ENCODE results near the gene R3HDM4. TPM values are rescaled to one million over a fixed set of nuclear protein-coding genes. Genes with fewer than 3 reads are reported as not detected.

Gene R3HDM4
- total and polyA plus RNA-seq, 9 of the 15 experiments (the other 6 are each of a cell fraction or from before 2014, with no cell fraction given), result 3.2 to 154 (median 59.0) TPM

DNA sequence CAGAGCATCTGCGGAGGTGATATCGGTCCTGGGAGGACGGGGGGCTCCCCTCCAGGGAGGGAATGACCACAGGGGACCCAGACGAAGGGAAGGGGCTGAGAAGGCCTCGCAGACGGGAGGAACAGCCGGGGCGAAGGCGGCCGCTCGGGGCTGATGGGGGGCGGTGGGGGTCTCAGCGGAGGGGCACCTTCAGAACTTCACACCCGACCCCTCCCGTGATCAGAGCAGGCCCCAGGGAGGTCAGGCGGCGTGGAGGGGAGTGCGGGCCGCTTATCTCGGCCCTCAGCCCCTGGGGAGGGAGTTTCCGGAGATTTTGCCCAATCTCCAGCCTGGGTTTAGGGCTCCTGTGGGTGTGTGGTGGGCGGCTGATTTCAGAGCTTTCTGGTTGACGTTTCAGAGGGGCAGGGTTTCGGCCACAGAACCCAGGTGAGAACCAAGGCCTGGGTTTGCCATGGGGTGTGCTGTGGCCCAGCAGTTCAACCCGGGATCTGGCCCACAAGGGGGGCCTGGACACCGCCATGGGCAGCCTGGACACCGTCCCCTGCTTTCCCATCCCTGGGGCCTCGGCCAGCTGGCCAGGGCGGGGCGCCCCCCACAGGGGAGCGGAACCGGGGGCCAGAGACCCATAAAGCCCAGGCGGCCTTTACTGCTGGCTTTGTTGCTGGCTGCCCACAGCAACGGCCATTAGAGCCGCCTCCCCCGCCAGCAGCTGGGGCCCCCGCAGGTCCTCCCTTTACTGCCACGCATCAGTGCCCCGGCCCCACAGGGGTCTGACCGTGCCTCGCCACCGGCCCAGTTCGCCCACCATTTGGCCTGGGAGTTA lies 41.9 kb upstream of the R3HDM4 start (continued):
- TF ChIP-seq HDAC6 (IDR thresholded peaks at IDR 0.05; ENCODE audit: low read depth, low read length) (no peak), TCF15 (CRISPR knock-in tag; IDR thresholded peaks at IDR 0.05) (no peak), ZBTB5 (IDR thresholded peaks at IDR 0.05) (0 out of 2 replicates have a peak, but pooled peaks have one; percentile 54), SRSF9 (IDR thresholded peaks at IDR 0.05; ENCODE audit: borderline replicate concordance, low read depth, low read length) (no peak), ZNF165 (CRISPR knock-in tag; IDR thresholded peaks at IDR 0.05; ENCODE audit: borderline replicate concordance) (no peak), GATA2 (CRISPR knock-in tag; IDR thresholded peaks at IDR 0.05) (0 out of 2 replicates have a peak, but pooled peaks have one; percentile 22), ATF1 (CRISPR knock-in tag; IDR thresholded peaks at IDR 0.05) (no peak), ATF1 (tag; IDR thresholded peaks at IDR 0.05) (peak; percentile 39; the same call in 1 of the 2 replicates), NEUROD1 (IDR thresholded peaks at IDR 0.05; ENCODE audit: borderline replicate concordance, low read depth, low read length, partially characterized antibody) (no peak), GATAD2A (IDR thresholded peaks at IDR 0.05) (no peak), ZNF354B (CRISPR knock-in tag; IDR thresholded peaks at IDR 0.05) (no peak), KLF16 (IDR thresholded peaks at IDR 0.05) (peak; percentile 65; the same call in 1 of the 2 replicates), NELFE (IDR thresholded peaks at IDR 0.05; ENCODE audit: insufficient read depth, insufficient read length) (no peak), MAFG (tag; conservative IDR thresholded peaks at IDR 0.05) (no peak), STAT5A (IDR thresholded peaks at IDR 0.05; ENCODE audit: borderline replicate concordance, low read length) (peak; percentile 33; the same call in 1 of the 2 replicates), XRCC3 (IDR thresholded peaks at IDR 0.05) (no peak), BCOR (IDR thresholded peaks at IDR 0.05) (peak; percentile 61; the same call in 1 of the 2 replicates), ARID2 (IDR thresholded peaks at IDR 0.05) (no peak), SMARCC2 (IDR thresholded peaks at IDR 0.05; ENCODE audit: low read depth) (no peak), ILK (tag; IDR thresholded peaks at IDR 0.05; ENCODE audit: borderline replicate concordance, low read depth) (no peak), PRDM10 (IDR thresholded peaks at IDR 0.05; ENCODE audit: partially characterized antibody) (no peak), ZNF347 (CRISPR knock-in tag; IDR thresholded peaks at IDR 0.05; ENCODE audit: low read depth) (no peak), POLR2AphosphoS2 (IDR thresholded peaks at IDR 0.05; ENCODE audit: low read length) (no peak), KLF1 (tag; IDR thresholded peaks at IDR 0.05) (peak; percentile 54; the same call in 1 of the 2 replicates), KHSRP (IDR thresholded peaks at IDR 0.05) (no peak)

All from K562 (cell line).